ENCODE measurements around the gene MTCL3.

Gene MTCL3

GRCh38 chr6:127518710-127519468 is at the start of gene MTCL3:
MTCL3 (minus strand) TSS chr6:127519335.
- peak in 1 of 2 experiments; percentile 18 for DNase-seq (ENCODE audit: low read depth in 2 of 2)

- no peak for DNase-seq (ENCODE audit: low read depth in 2 of 2)
These were observed 48.3 kb upstream of the MTCL3 start for GRCh38 chr6:127567476-127567875.

GRCh38 chr6:127566651-127567050 is 47.5 kb upstream of the MTCL3 start:
- no peak for DNase-seq (ENCODE audit: low read depth in 2 of 2)

GRCh38 chr6:127566119-127566518 is 47.0 kb upstream of the MTCL3 start:
- no peak for DNase-seq (ENCODE audit: low read depth in 2 of 2)

- DNase-seq (ENCODE audit: low read depth in 2 of 2) = no peak
These were observed 45.6 kb upstream of the MTCL3 start for GRCh38 chr6:127564761-127565160.

- peak in 1 of 2 experiments; percentile 7 for DNase-seq (ENCODE audit: low read depth in 2 of 2)
These were observed 42.5 kb upstream of the MTCL3 start for GRCh38 chr6:127561660-127562059.

GRCh38 chr6:127554435-127555006 is 35.4 kb upstream of the MTCL3 start:
- peak in 1 of 2 experiments; percentile 8 for DNase-seq (ENCODE audit: low read depth in 2 of 2)

- DNase-seq (ENCODE audit: low read depth in 2 of 2) = peak; percentile 29 to 34
These were observed 31.3 kb upstream of the MTCL3 start for GRCh38 chr6:127550403-127550802.

GRCh38 chr6:127547904-127548649 is 28.9 kb upstream of the MTCL3 start:
- DNase-seq (ENCODE audit: low read depth in 2 of 2) = no peak

GRCh38 chr6:127547215-127547614 is 28.1 kb upstream of the MTCL3 start:
- no peak for DNase-seq (ENCODE audit: low read depth in 2 of 2)

GRCh38 chr6:127539272-127539671 is 20.1 kb upstream of the MTCL3 start:
- DNase-seq (ENCODE audit: low read depth in 2 of 2) = no peak

GRCh38 chr6:127538750-127539264 is 19.7 kb upstream of the MTCL3 start:
- DNase-seq (ENCODE audit: low read depth in 2 of 2) = no peak

- DNase-seq (ENCODE audit: low read depth in 2 of 2) = no peak
These were observed 14.6 kb upstream of the MTCL3 start for GRCh38 chr6:127533736-127534135.

GRCh38 chr6:127533011-127533410 is 13.9 kb upstream of the MTCL3 start:
- DNase-seq (ENCODE audit: low read depth in 2 of 2) = no peak

GRCh38 chr6:127522714-127523113 is 3.6 kb upstream of the MTCL3 start:
- no peak for DNase-seq (ENCODE audit: low read depth in 2 of 2)

- no peak for DNase-seq (ENCODE audit: low read depth in 2 of 2)
These were observed 931 bp upstream of the MTCL3 start for GRCh38 chr6:127520066-127520465.

- no peak for DNase-seq (ENCODE audit: low read depth in 2 of 2)
These were observed 292 bp upstream of the MTCL3 start for GRCh38 chr6:127519469-127519785.

- no peak for DNase-seq (ENCODE audit: low read depth in 2 of 2)
These were observed 885 bp downstream of the MTCL3 start for GRCh38 chr6:127518191-127518709.

- no peak for DNase-seq (ENCODE audit: low read depth in 2 of 2)
These were observed 1.4 kb downstream of the MTCL3 start for GRCh38 chr6:127517693-127518092.

- peak in 1 of 2 experiments; percentile 27 for DNase-seq (ENCODE audit: low read depth in 2 of 2)
These were observed 2.4 kb downstream of the MTCL3 start for GRCh38 chr6:127516662-127517273.

- peak; percentile 34 to 37 for DNase-seq (ENCODE audit: low read depth in 2 of 2)
These were observed 3.1 kb downstream of the MTCL3 start for GRCh38 chr6:127515794-127516661.
